Testis (tissue), 2 donors: Measurements from ENCODE around the gene ZNF14.

Experiments used
- POLR2A ChIP-seq: fragments of 450-650 bp; IDR thresholded peaks from one replicate; pipeline ENCODE4 v1.6.1; 2017; ENCODE audit warnings: antibody characterized with exemption, mild to moderate bottlenecking, moderate library complexity
- TF ChIP-seq, protein P1 (sequence below), 3 experiments: fragments of 450-650 bp in 2 of 3; fragments of 200-600 bp in 1 of 3; sonication (generic) in 1 of 3; IDR thresholded peaks; one replicate each; pipeline ENCODE4 v1.5.1; 2016 to 2019; ENCODE audit warnings: antibody characterized with exemption in 3 of 3, mild to moderate bottlenecking in 2 of 3, moderate library complexity in 1 of 3

DNA sequence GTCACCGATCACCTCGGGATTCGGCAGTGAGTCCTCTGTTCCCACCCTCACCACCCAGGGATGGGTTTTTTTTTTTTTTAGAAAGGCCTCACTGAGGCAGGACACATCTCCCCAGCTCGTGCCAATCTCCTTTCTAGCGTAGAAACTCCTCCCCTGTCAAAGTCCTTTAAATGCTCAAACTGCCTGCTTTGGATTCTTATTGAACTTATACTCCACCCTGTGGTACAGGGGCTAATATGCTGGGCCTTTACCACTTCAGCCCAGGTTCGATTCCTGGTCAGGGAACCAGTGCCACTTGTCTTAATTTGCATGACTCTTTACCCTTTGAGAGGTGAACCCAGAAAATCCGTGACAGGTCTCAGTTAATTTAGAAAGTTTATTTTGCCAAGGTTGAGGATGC is 8.3 kb upstream of the ZNF14 start:
- TF ChIP-seq, protein P1, sequence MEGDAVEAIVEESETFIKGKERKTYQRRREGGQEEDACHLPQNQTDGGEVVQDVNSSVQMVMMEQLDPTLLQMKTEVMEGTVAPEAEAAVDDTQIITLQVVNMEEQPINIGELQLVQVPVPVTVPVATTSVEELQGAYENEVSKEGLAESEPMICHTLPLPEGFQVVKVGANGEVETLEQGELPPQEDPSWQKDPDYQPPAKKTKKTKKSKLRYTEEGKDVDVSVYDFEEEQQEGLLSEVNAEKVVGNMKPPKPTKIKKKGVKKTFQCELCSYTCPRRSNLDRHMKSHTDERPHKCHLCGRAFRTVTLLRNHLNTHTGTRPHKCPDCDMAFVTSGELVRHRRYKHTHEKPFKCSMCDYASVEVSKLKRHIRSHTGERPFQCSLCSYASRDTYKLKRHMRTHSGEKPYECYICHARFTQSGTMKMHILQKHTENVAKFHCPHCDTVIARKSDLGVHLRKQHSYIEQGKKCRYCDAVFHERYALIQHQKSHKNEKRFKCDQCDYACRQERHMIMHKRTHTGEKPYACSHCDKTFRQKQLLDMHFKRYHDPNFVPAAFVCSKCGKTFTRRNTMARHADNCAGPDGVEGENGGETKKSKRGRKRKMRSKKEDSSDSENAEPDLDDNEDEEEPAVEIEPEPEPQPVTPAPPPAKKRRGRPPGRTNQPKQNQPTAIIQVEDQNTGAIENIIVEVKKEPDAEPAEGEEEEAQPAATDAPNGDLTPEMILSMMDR (IDR thresholded peaks at IDR 0.05), result no peak
- no peak for TF ChIP-seq POLR2A
